Kidney (tissue), 14 donors: ENCODE data around the gene ANKRD45. TPM values are rescaled to one million over a fixed set of nuclear protein-coding genes. Genes with fewer than 3 reads are reported as not detected.
A peak's percentile ranks its signal among the peaks of the same experiment; 100 is the strongest.
"Not testable (repeated sequence)": the region's sequence is repeated elsewhere in the genome, so short reads cannot be mapped to it uniquely, and the experiment has no call there.

Source experiments
- DNase-seq, 5 donors: peaks; one replicate each; pipeline ENCODE4 v3.0.0-alpha.2; 2013 to 2020
- FAIRE-seq: peaks from 2 replicates; lab custom pipeline; 2012; peaks lifted over from hg19 to GRCh38; lab: Jason Lieb, UNC
- H3K27ac ChIP-seq, 2 donors: one replicate each; pipeline ENCODE4 v1.7.0; 2013; ENCODE audit warnings: low read depth in 2 of 2, low read length in 2 of 2, inconsistent platforms in 1 of 2
- H3K27me3 ChIP-seq: one replicate; pipeline ENCODE4 v1.7.1; 2013; ENCODE audit warnings: low read length, inconsistent platforms; ENCODE audit not compliant: control insufficient read depth, insufficient read depth
- H3K36me3 ChIP-seq, 3 donors: one replicate each; pipeline versions ENCODE4 v1.7.0 to v1.7.1; 2013; ENCODE audit warnings: low read length in 3 of 3, control low read depth in 1 of 3, inconsistent platforms in 1 of 3; ENCODE audit not compliant: insufficient read depth in 3 of 3, control insufficient read depth in 2 of 3
- H3K4me1 ChIP-seq, 3 donors: one replicate each; pipeline versions ENCODE4 v1.7.0 to v1.7.1; 2013; ENCODE audit warnings: low read length in 3 of 3, inconsistent platforms in 1 of 3, low read depth in 1 of 3; ENCODE audit not compliant: control insufficient read depth in 2 of 3, insufficient read depth in 2 of 3
- H3K4me3 ChIP-seq, 3 donors: one replicate each; pipeline versions ENCODE4 v1.7.0 to v1.8.1; 2013; ENCODE audit warnings: low read length in 3 of 3, control low read depth in 1 of 3, inconsistent platforms in 1 of 3
- H3K9ac ChIP-seq, 3 donors: one replicate each; pipeline versions ENCODE4 v1.7.0 to v1.7.1; 2013; ENCODE audit warnings: low read length in 3 of 3, control low read depth in 1 of 3, inconsistent platforms in 1 of 3
- H3K9me3 ChIP-seq, 3 donors: one replicate each; pipeline versions ENCODE4 v1.7.0 to v1.7.1; 2013; ENCODE audit warnings: low read length in 3 of 3, control low read depth in 1 of 3, inconsistent platforms in 1 of 3; ENCODE audit not compliant: control insufficient read depth in 2 of 3, insufficient read depth in 1 of 3
- CTCF ChIP-seq: IDR thresholded peaks from 3 replicates; pipeline ENCODE4 v1.5.1; 2012; ENCODE audit warnings: mild to moderate bottlenecking, moderate library complexity, borderline replicate concordance; ENCODE audit not compliant: insufficient read depth; ENCODE audit errors: extremely low read depth
- intact Hi-C: fragments of 100-400 bp; cut with DNase I; formaldehyde crosslinking; loops from one replicate; pipeline ENCODE4 v1.11.1; 2022
- polyA plus RNA-seq: library from polyadenylated mRNA; stranded (reverse); fragments of 350-450 nt; fragmentation: Illumina TruSeq; extraction: RNeasy Lipid Tissue Mini Kit (QIAGEN cat#74804); gene quantifications from one replicate; pipeline ENCODE4 v1.2.3, GENCODE V29; 2014; ENCODE audit warnings: low read depth, low replicate concordance; ENCODE audit not compliant: insufficient read depth
- total RNA-seq: library from RNA; stranded (reverse); fragmentation: NEBNext Ultra II Directional; extraction: Animal tissue kit (Norgen Biotek cat#: 25700); gene quantifications from one replicate; pipeline ENCODE4 v1.2.1, GENCODE V29; 2021
- donor health status: control.
- donor health status: control.
- donor health status: control.
- donor health status: control.
- donor health status: control.
- donor health status: DM: yes; HTN: yes; CAD: no.
- donor health status: Normal renal cell carcinoma (clear cell type).

Gene ANKRD45
- total and polyA plus RNA-seq, 2 donors from 2014 or later, result 1.2 to 7.7 TPM

GRCh38 chr1:173570370-173571007, 99.2 kb downstream of the ANKRD45 start:
- no peak for FAIRE-seq
- Histone ChIP-seq H3K27ac (no peak overlapping the region), H3K4me3 (no peak overlapping the region), H3K9ac (no peak overlapping the region), H3K9me3 (no peaks in the 10 kb centered on the region), H3K27me3 (no peaks in the 10 kb centered on the region), H3K36me3 (no peaks in the 10 kb centered on the region), H3K4me1 (no peaks in the 10 kb centered on the region)
- DNase-seq, result peak in 1 of 5 donors; percentile 1
- intact Hi-C loops, result no loop called here
- TF ChIP-seq CTCF, result no peak

GRCh38 chr1:173568483-173568882, 101.2 kb downstream of the ANKRD45 start:
- Histone ChIP-seq H3K27me3 (no peaks in the 10 kb centered on the region), H3K9ac (no peak overlapping the region), H3K36me3 (no peaks in the 10 kb centered on the region), H3K9me3 (no peaks in the 10 kb centered on the region), H3K4me1 (no peaks in the 10 kb centered on the region), H3K27ac (no peak overlapping the region), H3K4me3 (no peak overlapping the region)
- no peak for TF ChIP-seq CTCF
- intact Hi-C loops, result no loop called here
- FAIRE-seq (no peak), DNase-seq (no peak)

- H3K27me3 ChIP-seq, intact Hi-C loops, H3K9me3 ChIP-seq, H3K27ac ChIP-seq, FAIRE-seq, H3K4me1 ChIP-seq, H3K4me3 ChIP-seq, H3K9ac ChIP-seq, DNase-seq, H3K36me3 ChIP-seq: not testable (repeated sequence)
Observed at GRCh38 chr1:173563846-173564245, 105.8 kb downstream of the ANKRD45 start.

- H3K27me3 ChIP-seq, result no peaks in the 10 kb centered on the region
- DNase-seq (no peak), FAIRE-seq (no peak)
- no peaks in the 10 kb centered on the region for H3K4me1 ChIP-seq
- no peak for TF ChIP-seq CTCF
- no peaks in the 10 kb centered on the region for H3K9me3 ChIP-seq
- no peak overlapping the region for H3K9ac ChIP-seq
- no peak overlapping the region for H3K27ac ChIP-seq
- intact Hi-C loops, result no loop called here
- H3K4me3 ChIP-seq, result no peak overlapping the region
- no peaks in the 10 kb centered on the region for H3K36me3 ChIP-seq
Observed at GRCh38 chr1:173562813-173563212, 106.8 kb downstream of the ANKRD45 start.
